IMR-90 (cell line): ENCODE results near the gene SPHK1. TPM values are rescaled to one million over a fixed set of nuclear protein-coding genes. Genes with fewer than 3 reads are reported as not detected.

Experiments used
- ATAC-seq: fragments of 200-7000 bp; cut with Tn5 transposase; 2 replicates; pipeline ENCODE4 v1.9.1; 2020; ENCODE audit warnings: low read depth, mild to moderate bottlenecking, moderate library complexity
- BruUV-seq: library from RNA; stranded (reverse); fragments of 400-500 nt; replicated peaks from 2 replicates; lab custom pipeline; 2021; lab: Mats Ljungman, UMichigan
- CTCF ChIA-PET: fragments of 300-600 bp; formaldehyde crosslinking; extraction: SDS; loops from one replicate; lab custom pipeline; 2021; ENCODE audit warnings: antibody characterized with exemption; lab: Yijun Ruan, JAX
- POLR2A ChIA-PET: fragments of 300-600 bp; sonication (Branson Sonifier 250); formaldehyde crosslinking; loops from one replicate; lab custom pipeline; 2022; ENCODE audit warnings: antibody characterized with exemption; ENCODE audit not compliant: unreplicated experiment; lab: Charles Lee
- DNase-seq: peaks from one replicate; pipeline ENCODE4 v3.0.0; 2013
- H2AFZ ChIP-seq: replicated peaks from 2 replicates; pipeline ENCODE3; 2013; ENCODE audit warnings: low read length, mild to moderate bottlenecking; ENCODE audit not compliant: poor library complexity
- H2AK5ac ChIP-seq: 2 replicates; pipeline ENCODE4 v1.6.1; 2013; ENCODE audit warnings: low read depth, low read length, inconsistent platforms
- H2AK9ac ChIP-seq: replicated peaks from 2 replicates; pipeline ENCODE3; 2013; ENCODE audit warnings: mild to moderate bottlenecking, low read depth, low read length, moderate library complexity; ENCODE audit not compliant: poor library complexity
- H2BK120ac ChIP-seq: 2 replicates; pipeline ENCODE4 v1.6.1; 2013; ENCODE audit warnings: low read depth, low read length, inconsistent platforms
- H2BK15ac ChIP-seq: 3 replicates; pipeline ENCODE4 v1.6.1; 2013; ENCODE audit warnings: low read depth, low read length, inconsistent platforms
- H2BK20ac ChIP-seq: 2 replicates; pipeline ENCODE4 v1.6.1; 2013; ENCODE audit warnings: low read depth, mild to moderate bottlenecking, inconsistent platforms, low read length, moderate library complexity
- H2BK5ac ChIP-seq: 2 replicates; pipeline ENCODE4 v1.6.1; 2013; ENCODE audit warnings: mild to moderate bottlenecking, low read depth, low read length, inconsistent platforms; ENCODE audit not compliant: poor library complexity, severe bottlenecking
- H3K14ac ChIP-seq: replicated peaks from 2 replicates; pipeline ENCODE4 v1.6.1; 2013; ENCODE audit warnings: low read depth, low read length, inconsistent platforms
- H3K18ac ChIP-seq: 2 replicates; pipeline ENCODE4 v1.6.1; 2013; ENCODE audit warnings: low read depth, low read length, control low read depth
- H3K23ac ChIP-seq: 2 replicates; pipeline ENCODE4 v1.6.1; 2013; ENCODE audit warnings: low read depth, low read length, inconsistent platforms
- H3K27ac ChIP-seq: 2 replicates; pipeline ENCODE4 v1.5.1; 2013; ENCODE audit warnings: mild to moderate bottlenecking, control low read depth, low read length; ENCODE audit not compliant: insufficient read depth
- H3K27me3 ChIP-seq: 2 replicates; pipeline ENCODE4 v1.6.1; 2013; ENCODE audit warnings: low read length; ENCODE audit not compliant: control insufficient read depth, insufficient read depth
- H3K36me3 ChIP-seq: 2 replicates; pipeline ENCODE4 v1.6.1; 2013; ENCODE audit warnings: low read length, mixed read lengths; ENCODE audit not compliant: control insufficient read depth, insufficient read depth
- H3K4ac ChIP-seq: 2 replicates; pipeline ENCODE4 v1.6.1; 2013; ENCODE audit warnings: low read depth, low read length, inconsistent platforms
- H3K4me1 ChIP-seq: 2 replicates; pipeline ENCODE4 v1.6.1; 2013; ENCODE audit warnings: low read length, mixed read lengths; ENCODE audit not compliant: control insufficient read depth, insufficient read depth
- H3K4me2 ChIP-seq: 2 replicates; pipeline ENCODE4 v1.6.1; 2013; ENCODE audit warnings: low read depth, mild to moderate bottlenecking, control low read depth, low read length, moderate library complexity
- H3K4me3 ChIP-seq: 2 replicates; pipeline ENCODE4 v1.5.1; 2013; ENCODE audit warnings: low read depth, mild to moderate bottlenecking, control low read depth, low read length, moderate library complexity; ENCODE audit not compliant: insufficient read depth
- H3K56ac ChIP-seq: 2 replicates; pipeline ENCODE4 v1.6.1; 2013; ENCODE audit warnings: low read length, inconsistent platforms; ENCODE audit not compliant: insufficient read depth; ENCODE audit errors: extremely low read depth
- H3K79me1 ChIP-seq, 2 experiments: 2 replicates each; pipeline ENCODE4 v1.6.1; 2013; ENCODE audit warnings: low read length in 2 of 2, inconsistent platforms in 1 of 2, low read depth in 1 of 2
- H3K9ac ChIP-seq: 2 replicates; pipeline ENCODE4 v1.6.1; 2013; ENCODE audit warnings: low read depth, low read length, control low read depth
- H3K9me1 ChIP-seq: 2 replicates; pipeline ENCODE4 v1.6.1; 2013; ENCODE audit warnings: low read length, inconsistent platforms; ENCODE audit not compliant: insufficient read depth
- H3K9me3 ChIP-seq: 2 replicates; pipeline ENCODE4 v1.6.1; 2013; ENCODE audit warnings: low read length; ENCODE audit not compliant: control insufficient read depth, insufficient read depth
- H4K20me1 ChIP-seq: 2 replicates; pipeline ENCODE4 v1.6.1; 2013; ENCODE audit warnings: low read length, inconsistent platforms; ENCODE audit not compliant: insufficient read depth
- H4K5ac ChIP-seq: 2 replicates; pipeline ENCODE4 v1.6.1; 2013; ENCODE audit warnings: mild to moderate bottlenecking, low read depth, low read length, control low read depth
- H4K8ac ChIP-seq, 2 experiments: 2 replicates each; pipeline ENCODE4 v1.6.1; 2013; ENCODE audit warnings: low read depth in 2 of 2, low read length in 2 of 2, control low read depth in 1 of 2, inconsistent platforms in 1 of 2
- H4K91ac ChIP-seq: 2 replicates; pipeline ENCODE4 v1.6.1; 2013; ENCODE audit warnings: low read depth, low read length, inconsistent platforms; ENCODE audit not compliant: insufficient read depth
- BHLHE40 ChIP-seq: fragments of 150-350 bp; IDR thresholded peaks from 2 replicates; pipeline ENCODE4 v1.6.1; 2016; ENCODE audit warnings: mild to moderate bottlenecking, low read depth, low read length
- CEBPB ChIP-seq: IDR thresholded peaks from 2 replicates; pipeline ENCODE4 v1.6.1; 2012; ENCODE audit warnings: low read depth, low read length, improper control_type of control experiment
- CHD1 ChIP-seq: IDR thresholded peaks from 2 replicates; pipeline ENCODE4 v1.6.1; 2012; ENCODE audit warnings: low read depth, low read length, improper control_type of control experiment
- CTCF ChIP-seq: conservative IDR thresholded peaks from 2 replicates; pipeline ENCODE4 v1.5.1; 2012; ENCODE audit warnings: mild to moderate bottlenecking, low read depth, low read length, improper control_type of control experiment
- ELK1 ChIP-seq: fragments of 150-350 bp; IDR thresholded peaks from 2 replicates; pipeline ENCODE4 v1.6.1; 2016; ENCODE audit warnings: low read depth, mild to moderate bottlenecking, low read length, moderate library complexity, borderline replicate concordance
- FOS ChIP-seq: fragments of 150-350 bp; IDR thresholded peaks from 2 replicates; pipeline ENCODE4 v1.6.1; 2016; ENCODE audit warnings: low read depth, low read length
- MAFK ChIP-seq: IDR thresholded peaks from 2 replicates; pipeline ENCODE4 v1.6.1; 2012; ENCODE audit warnings: low read depth, low read length, improper control_type of control experiment
- MAZ ChIP-seq: IDR thresholded peaks from 2 replicates; pipeline ENCODE4 v1.6.1; 2012; ENCODE audit warnings: low read depth, mild to moderate bottlenecking, low read length, improper control_type of control experiment, moderate library complexity, borderline replicate concordance
- MXI1 ChIP-seq: IDR thresholded peaks from 2 replicates; pipeline ENCODE4 v1.6.1; 2012; ENCODE audit warnings: low read depth, mild to moderate bottlenecking, low read length, moderate library complexity, borderline replicate concordance
- NFE2L2 ChIP-seq: fragments of 150-350 bp; IDR thresholded peaks from 2 replicates; pipeline ENCODE4 v1.6.1; 2016; ENCODE audit warnings: low read depth, mild to moderate bottlenecking, low read length
- RAD21 ChIP-seq: IDR thresholded peaks from 2 replicates; pipeline ENCODE4 v1.6.1; 2012; ENCODE audit warnings: low read length, improper control_type of control experiment
- RFX5 ChIP-seq: IDR thresholded peaks from 2 replicates; pipeline ENCODE4 v1.8.0; 2012; ENCODE audit warnings: low read depth, mild to moderate bottlenecking, low read length, moderate library complexity
- SMC3 ChIP-seq: fragments of 150-350 bp; IDR thresholded peaks from 2 replicates; pipeline ENCODE4 v1.6.1; 2016; ENCODE audit warnings: low read depth, mild to moderate bottlenecking, antibody characterized with exemption, low read length, moderate library complexity
- WGBS, 2 experiments: methylation state at CpG; one replicate each; pipeline versions ENCODE4 v1.1.5 to v1.1.7; 2013; ENCODE audit warnings: missing lambda C conversion rate in 2 of 2; ENCODE audit not compliant: insufficient read length in 1 of 2; ENCODE audit errors: extremely low coverage in 2 of 2; 5-methylcytosine and 5-hydroxymethylcytosine counted together
- dilution Hi-C: fragments of 300-500 bp; cut with HindIII; formaldehyde crosslinking; loops from one replicate; pipeline ENCODE4 v1.14.3; 2018; ENCODE audit warnings: low sequenced_read_pairs; ENCODE audit not compliant: unreplicated experiment
- in situ Hi-C: fragments of 300-500 bp; cut with MboI; formaldehyde crosslinking; loops from 3 replicates; pipeline ENCODE4 v1.14.3; 2019; ENCODE audit warnings: low sequenced_read_pairs, inconsistent platforms, mixed read lengths
- intact Hi-C: fragments of 100-400 bp; cut with micrococcal nuclease; formaldehyde crosslinking; loops from 2 replicates; pipeline ENCODE4 v1.10.0; 2022
- polyA plus RNA-seq, 3 experiments: library from polyadenylated mRNA; depleted of rRNA; stranded (reverse); fragments of >200 nt; gene quantifications; 2 replicates each; pipeline ENCODE4 v1.2.3, GENCODE V29; 2012; ENCODE audit warnings: low replicate concordance in 1 of 3
- total RNA-seq: library from RNA; depleted of rRNA; stranded (reverse); fragments of >200 nt; gene quantifications from 2 replicates; pipeline ENCODE4 v1.2.3, GENCODE V29; 2012

SPHK1 gene
- total and polyA plus RNA-seq, 2 of the 4 experiments (the other 2 are of a cell fraction) = 44.4 to 82.7 TPM

GRCh38 chr17:76370261-76370993, 14.0 kb upstream of the SPHK1 start:
- in situ Hi-C loops = no loop called here
- peak overlapping the region; percentile 89 for H2BK120ac ChIP-seq
- no peaks in the 10 kb centered on the region for H3K36me3 ChIP-seq
- ChIA-PET POLR2A (interaction anchor here (0.5 kb wide), 2 partner anchors 12 to 26 kb away, joined by 3 read pairs; no protein-coding TSS in a partner anchor), CTCF (interaction anchor here (0.6 to 1.7 kb wide), 17 partner anchors 11 to 583 kb away, joined by 3 to 12 read pairs (median 3); partner anchors contain the start of genes PRPSAP1 and SPHK1)
- peak overlapping the region; percentile 90 for H3K14ac ChIP-seq
- peak; percentile 53; the same call in 1 of the 2 replicates for TF ChIP-seq SMC3
- TF ChIP-seq NFE2L2 = no peak
- TF ChIP-seq CTCF = peak; percentile 60
- peak; percentile 80 for TF ChIP-seq CEBPB
- TF ChIP-seq MAFK = 0 out of 2 replicates have a peak, but pooled peaks have one; percentile 23
- TF ChIP-seq FOS = peak; percentile 87
- no peak for TF ChIP-seq ELK1
- TF ChIP-seq RAD21 = peak; percentile 53
- no peak for TF ChIP-seq RFX5
- TF ChIP-seq MAZ = peak; percentile 27; the same call in 1 of the 2 replicates
- TF ChIP-seq BHLHE40 = peak; percentile 61; the same call in 1 of the 2 replicates
- no peak for TF ChIP-seq CHD1
- no peak for TF ChIP-seq MXI1
- dilution Hi-C loops = no loop called here
- peaks cover 20% of the 10 kb centered on the region for H3K9me1 ChIP-seq
- DNase-seq (peak; percentile 98), ATAC-seq (peak; percentile 72)
- H2AK9ac ChIP-seq = peak overlapping the region; percentile 92
- peak overlapping the region; percentile 40 for H3K18ac ChIP-seq
- peaks cover 0 to 29% of the 10 kb centered on the region in 2 experiments; a peak in 2 of 4 replicates for H3K79me1 ChIP-seq
- intact Hi-C loops = loop anchor here (2.0 kb wide), 1 partner anchor 14 kb away; the partner anchor contains the start of gene SPHK1
- H3K27me3 ChIP-seq = no peaks in the 10 kb centered on the region
- peak overlapping the region; percentile 55; the same call in 1 of the 2 replicates for H3K23ac ChIP-seq
- peak overlapping the region; percentile 30 to 94 for H4K8ac ChIP-seq
- H2BK5ac ChIP-seq = peak overlapping the region; percentile 78
- H2BK15ac ChIP-seq = peak overlapping the region; percentile 75
- H3K56ac ChIP-seq = 0 out of 2 replicates have a peak overlapping the region, but pooled peaks have one; percentile 5
- H3K9ac ChIP-seq = no peak overlapping the region
- no peaks in the 10 kb centered on the region for H3K9me3 ChIP-seq
- H2AFZ ChIP-seq = peak overlapping the region; percentile 58
- H3K4ac ChIP-seq = peak overlapping the region; percentile 90
- H2AK5ac ChIP-seq = peak overlapping the region; percentile 83
- BruUV-seq = no TSS peak
- H4K5ac ChIP-seq = peak overlapping the region; percentile 71; the same call in 1 of the 2 replicates
- 20% methylated on average over 1 of the region's 11 CpGs; no CpG with 5 or more reads in 1 of the 2 experiments for WGBS, 2 experiments
- H3K4me1 ChIP-seq = peaks cover 25% of the 10 kb centered on the region
- no peak overlapping the region; the same call in 1 of the 2 replicates for H3K4me2 ChIP-seq
- H4K91ac ChIP-seq = peak overlapping the region; percentile 77
- no peak overlapping the region for H3K4me3 ChIP-seq
- peak overlapping the region; percentile 72; the same call in 1 of the 2 replicates for H3K27ac ChIP-seq
- H4K20me1 ChIP-seq = peaks cover 3% of the 10 kb centered on the region; the same call in 1 of the 2 replicates
- H2BK20ac ChIP-seq = peak overlapping the region; percentile 89
